GM19452 (cell line): ENCODE results near the gene CABLES2.

Source experiments
- ATAC-seq: cut with Tn5 transposase; IDR thresholded peaks from one replicate; pipeline ENCODE4 v1.9.1; 2021; ENCODE audit not compliant: unreplicated experiment

Gene CABLES2

GRCh38 chr20:62350629-62351422 lies 56.3 kb downstream of the CABLES2 start:
- ATAC-seq, result no peak

- no peak for ATAC-seq
Measured at GRCh38 chr20:62350098-62350628, 56.9 kb downstream of the CABLES2 start.

GRCh38 chr20:62349556-62350097 lies 57.5 kb downstream of the CABLES2 start:
- no peak for ATAC-seq

- ATAC-seq, result no peak
Measured at GRCh38 chr20:62348604-62349003, 58.5 kb downstream of the CABLES2 start.

- no peak for ATAC-seq
Measured at GRCh38 chr20:62347445-62347844, 59.6 kb downstream of the CABLES2 start.

GRCh38 chr20:62347151-62347404 lies 60.0 kb downstream of the CABLES2 start:
- ATAC-seq, result no peak

- no peak for ATAC-seq
Measured at GRCh38 chr20:62346398-62347150, 60.5 kb downstream of the CABLES2 start.

GRCh38 chr20:62345681-62346370 lies 61.3 kb downstream of the CABLES2 start:
- no peak for ATAC-seq

- no peak for ATAC-seq
Measured at GRCh38 chr20:62344782-62345181, 62.3 kb downstream of the CABLES2 start.

- no peak for ATAC-seq
Measured at GRCh38 chr20:62344092-62344491, 63.0 kb downstream of the CABLES2 start.

- no peak for ATAC-seq
Measured at GRCh38 chr20:62342910-62343309, 64.2 kb downstream of the CABLES2 start.

- ATAC-seq, result peak; percentile 63
Measured at GRCh38 chr20:62339647-62340062, 67.4 kb downstream of the CABLES2 start.
